GM23338 (cell line): ENCODE measurements around the gene PCYT2. TPM values are rescaled to one million over a fixed set of nuclear protein-coding genes. Genes with fewer than 3 reads are reported as not detected.

Experiments used
- ATAC-seq: fragments of 200-7000 bp; cut with Tn5 transposase; 3 replicates; pipeline ENCODE4 v1.9.1; 2020
- DNase-seq: peaks from one replicate; pipeline ENCODE4 v3.0.0-alpha.2; 2015; ENCODE audit warnings: low spot score
- H2AFZ ChIP-seq: fragments of 200-600 bp; sonication (generic); 2 replicates; pipeline ENCODE4 v1.8.0; 2016; ENCODE audit warnings: antibody characterized with exemption, mild to moderate bottlenecking, moderate library complexity
- H3F3A ChIP-seq: fragments of 200-600 bp; sonication (generic); replicated peaks from 2 replicates; pipeline ENCODE4 v1.8.0; 2017; ENCODE audit warnings: antibody characterized with exemption, mixed run types, low read depth
- H3K27ac ChIP-seq: fragments of 200-600 bp; sonication (generic); 2 replicates; pipeline ENCODE4 v1.6.1; 2016; ENCODE audit warnings: low read depth
- H3K27me3 ChIP-seq: fragments of 200-600 bp; sonication (generic); 2 replicates; pipeline ENCODE4 v1.8.0; 2016; ENCODE audit warnings: mild to moderate bottlenecking, mixed run types, moderate library complexity; ENCODE audit not compliant: insufficient read depth
- H3K36me3 ChIP-seq: fragments of 200-600 bp; sonication (generic); 2 replicates; pipeline ENCODE4 v1.8.0; 2016; ENCODE audit warnings: mild to moderate bottlenecking; ENCODE audit not compliant: insufficient read depth
- H3K4me1 ChIP-seq: fragments of 200-600 bp; sonication (generic); 2 replicates; pipeline ENCODE4 v1.8.0; 2016; ENCODE audit warnings: mild to moderate bottlenecking, moderate library complexity; ENCODE audit not compliant: insufficient read depth
- H3K4me2 ChIP-seq: fragments of 200-600 bp; sonication (generic); 2 replicates; pipeline ENCODE4 v1.7.1; 2017; ENCODE audit warnings: mixed run types
- H3K4me3 ChIP-seq: fragments of 200-600 bp; sonication (generic); 2 replicates; pipeline ENCODE4 v1.6.1; 2016; ENCODE audit warnings: mixed run types
- H3K79me2 ChIP-seq: fragments of 200-600 bp; sonication (generic); replicated peaks from 2 replicates; pipeline ENCODE4 v1.8.0; 2017; ENCODE audit warnings: mild to moderate bottlenecking; ENCODE audit not compliant: insufficient read depth
- H3K9me2 ChIP-seq: fragments of 200-600 bp; sonication (generic); 2 replicates; pipeline ENCODE4 v1.8.0; 2017; ENCODE audit not compliant: insufficient read depth
- H4K20me1 ChIP-seq: fragments of 200-600 bp; sonication (generic); replicated peaks from 2 replicates; pipeline ENCODE4 v1.8.0; 2017; ENCODE audit warnings: mild to moderate bottlenecking; ENCODE audit not compliant: insufficient read depth
- H3K27ac Mint-ChIP-seq: 2 replicates; pipeline ENCODE4 v1.8.0; 2020; ENCODE audit warnings: inconsistent platforms, mild to moderate bottlenecking, moderate library complexity, mixed read lengths
- H3K27me3 Mint-ChIP-seq: 3 replicates; pipeline ENCODE4 v1.8.0; 2022; ENCODE audit warnings: low read depth, mild to moderate bottlenecking, moderate library complexity, mixed read lengths, inconsistent platforms; ENCODE audit not compliant: insufficient read depth, poor library complexity
- H3K36me3 Mint-ChIP-seq: 3 replicates; pipeline ENCODE4 v1.8.0; 2021; ENCODE audit warnings: low read depth, mild to moderate bottlenecking, inconsistent platforms, moderate library complexity, mixed read lengths
- H3K4me1 Mint-ChIP-seq: 3 replicates; pipeline ENCODE4 v1.8.0; 2020; ENCODE audit warnings: mild to moderate bottlenecking, inconsistent platforms, mixed read lengths
- H3K4me3 Mint-ChIP-seq: 3 replicates; pipeline ENCODE4 v1.8.0; 2021; ENCODE audit warnings: moderate library complexity, mild to moderate bottlenecking, inconsistent platforms, mixed read lengths
- H3K9me3 Mint-ChIP-seq: 3 replicates; pipeline ENCODE4 v1.8.0; 2020; ENCODE audit warnings: moderate library complexity, mild to moderate bottlenecking, inconsistent platforms, mixed read lengths
- CTCF ChIP-seq, 2 experiments: fragments of 200-600 bp in 1 of 2; sonication (generic) in 1 of 2; conservative IDR thresholded peaks; 2 replicates each; pipeline versions ENCODE4 v1.5.1 to v1.6.1; 2016 to 2017; ENCODE audit warnings: antibody characterized with exemption in 2 of 2, low read depth in 2 of 2, mild to moderate bottlenecking in 2 of 2, moderate library complexity in 1 of 2
- JUNB ChIP-seq: IDR thresholded peaks from one replicate; pipeline ENCODE4 v1.6.1; 2016; ENCODE audit warnings: antibody characterized with exemption; ENCODE audit not compliant: unreplicated experiment
- ZNF114 ChIP-seq: fragments of 250-450 bp; sonication (Bioruptor Pico); IDR thresholded peaks from 2 replicates; pipeline ENCODE4 v1.5.0; 2020; ENCODE audit warnings: mild to moderate bottlenecking, moderate library complexity
- ZNF331 ChIP-seq: fragments of 250-450 bp; sonication (Bioruptor Pico); IDR thresholded peaks from 2 replicates; pipeline ENCODE4 v1.5.0; 2020; ENCODE audit warnings: low read depth, mild to moderate bottlenecking, moderate library complexity
- polyA plus RNA-seq: library from polyadenylated mRNA; unstranded; fragments of >200 nt; fragmentation: Nextera tagmentation; extraction: Ambion mirVana; gene quantifications from 2 replicates; pipeline ENCODE4 v1.2.1, GENCODE V29; 2016
- total RNA-seq: library from RNA; depleted of rRNA; stranded (reverse); fragments of >200 nt; shearing (Covaris generic); gene quantifications from 2 replicates; pipeline ENCODE4 v1.2.3, GENCODE V29; 2014
- TF ChIP-seq, protein P1 (sequence below): fragments of 250-450 bp; sonication (Bioruptor Pico); IDR thresholded peaks from 2 replicates; pipeline ENCODE4 v1.5.0; 2020; ENCODE audit warnings: mild to moderate bottlenecking, moderate library complexity

The PCYT2 gene
- total and polyA plus RNA-seq, 2 experiments from 2014 or later: 51.6 to 82.9 TPM

DNA sequence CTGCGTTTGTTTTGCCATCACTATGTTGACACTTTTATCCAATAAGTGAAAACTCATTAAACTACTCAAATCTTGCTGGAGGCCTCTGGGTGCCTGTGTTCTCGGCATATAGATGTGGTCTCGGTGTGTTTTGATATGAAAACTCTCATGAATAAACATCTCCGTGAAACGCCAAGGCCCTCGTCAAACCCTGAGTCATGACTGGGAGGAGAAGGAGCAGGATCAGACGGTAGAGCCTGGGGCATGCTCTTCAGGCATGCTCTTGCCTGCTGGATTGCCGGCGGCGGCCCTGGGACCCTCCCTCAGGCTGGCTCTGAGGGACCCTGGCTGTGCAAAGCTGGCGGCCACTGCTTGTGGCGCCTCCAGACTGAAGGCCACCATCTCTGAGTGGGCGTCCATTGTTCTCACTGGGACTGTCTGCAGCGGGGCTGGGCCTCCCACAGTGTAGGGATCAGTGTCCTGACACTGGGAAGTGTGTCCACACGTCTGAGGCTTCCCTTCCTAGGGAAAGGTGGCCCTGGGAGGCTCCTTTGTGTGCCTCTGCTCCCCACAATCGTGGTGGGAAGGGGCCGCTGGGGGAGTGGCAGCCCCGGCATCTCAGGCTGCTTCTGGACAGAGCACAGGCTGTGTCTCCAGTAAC is 10.9 kb downstream of the PCYT2 start (continued):
- TF ChIP-seq, protein P1, sequence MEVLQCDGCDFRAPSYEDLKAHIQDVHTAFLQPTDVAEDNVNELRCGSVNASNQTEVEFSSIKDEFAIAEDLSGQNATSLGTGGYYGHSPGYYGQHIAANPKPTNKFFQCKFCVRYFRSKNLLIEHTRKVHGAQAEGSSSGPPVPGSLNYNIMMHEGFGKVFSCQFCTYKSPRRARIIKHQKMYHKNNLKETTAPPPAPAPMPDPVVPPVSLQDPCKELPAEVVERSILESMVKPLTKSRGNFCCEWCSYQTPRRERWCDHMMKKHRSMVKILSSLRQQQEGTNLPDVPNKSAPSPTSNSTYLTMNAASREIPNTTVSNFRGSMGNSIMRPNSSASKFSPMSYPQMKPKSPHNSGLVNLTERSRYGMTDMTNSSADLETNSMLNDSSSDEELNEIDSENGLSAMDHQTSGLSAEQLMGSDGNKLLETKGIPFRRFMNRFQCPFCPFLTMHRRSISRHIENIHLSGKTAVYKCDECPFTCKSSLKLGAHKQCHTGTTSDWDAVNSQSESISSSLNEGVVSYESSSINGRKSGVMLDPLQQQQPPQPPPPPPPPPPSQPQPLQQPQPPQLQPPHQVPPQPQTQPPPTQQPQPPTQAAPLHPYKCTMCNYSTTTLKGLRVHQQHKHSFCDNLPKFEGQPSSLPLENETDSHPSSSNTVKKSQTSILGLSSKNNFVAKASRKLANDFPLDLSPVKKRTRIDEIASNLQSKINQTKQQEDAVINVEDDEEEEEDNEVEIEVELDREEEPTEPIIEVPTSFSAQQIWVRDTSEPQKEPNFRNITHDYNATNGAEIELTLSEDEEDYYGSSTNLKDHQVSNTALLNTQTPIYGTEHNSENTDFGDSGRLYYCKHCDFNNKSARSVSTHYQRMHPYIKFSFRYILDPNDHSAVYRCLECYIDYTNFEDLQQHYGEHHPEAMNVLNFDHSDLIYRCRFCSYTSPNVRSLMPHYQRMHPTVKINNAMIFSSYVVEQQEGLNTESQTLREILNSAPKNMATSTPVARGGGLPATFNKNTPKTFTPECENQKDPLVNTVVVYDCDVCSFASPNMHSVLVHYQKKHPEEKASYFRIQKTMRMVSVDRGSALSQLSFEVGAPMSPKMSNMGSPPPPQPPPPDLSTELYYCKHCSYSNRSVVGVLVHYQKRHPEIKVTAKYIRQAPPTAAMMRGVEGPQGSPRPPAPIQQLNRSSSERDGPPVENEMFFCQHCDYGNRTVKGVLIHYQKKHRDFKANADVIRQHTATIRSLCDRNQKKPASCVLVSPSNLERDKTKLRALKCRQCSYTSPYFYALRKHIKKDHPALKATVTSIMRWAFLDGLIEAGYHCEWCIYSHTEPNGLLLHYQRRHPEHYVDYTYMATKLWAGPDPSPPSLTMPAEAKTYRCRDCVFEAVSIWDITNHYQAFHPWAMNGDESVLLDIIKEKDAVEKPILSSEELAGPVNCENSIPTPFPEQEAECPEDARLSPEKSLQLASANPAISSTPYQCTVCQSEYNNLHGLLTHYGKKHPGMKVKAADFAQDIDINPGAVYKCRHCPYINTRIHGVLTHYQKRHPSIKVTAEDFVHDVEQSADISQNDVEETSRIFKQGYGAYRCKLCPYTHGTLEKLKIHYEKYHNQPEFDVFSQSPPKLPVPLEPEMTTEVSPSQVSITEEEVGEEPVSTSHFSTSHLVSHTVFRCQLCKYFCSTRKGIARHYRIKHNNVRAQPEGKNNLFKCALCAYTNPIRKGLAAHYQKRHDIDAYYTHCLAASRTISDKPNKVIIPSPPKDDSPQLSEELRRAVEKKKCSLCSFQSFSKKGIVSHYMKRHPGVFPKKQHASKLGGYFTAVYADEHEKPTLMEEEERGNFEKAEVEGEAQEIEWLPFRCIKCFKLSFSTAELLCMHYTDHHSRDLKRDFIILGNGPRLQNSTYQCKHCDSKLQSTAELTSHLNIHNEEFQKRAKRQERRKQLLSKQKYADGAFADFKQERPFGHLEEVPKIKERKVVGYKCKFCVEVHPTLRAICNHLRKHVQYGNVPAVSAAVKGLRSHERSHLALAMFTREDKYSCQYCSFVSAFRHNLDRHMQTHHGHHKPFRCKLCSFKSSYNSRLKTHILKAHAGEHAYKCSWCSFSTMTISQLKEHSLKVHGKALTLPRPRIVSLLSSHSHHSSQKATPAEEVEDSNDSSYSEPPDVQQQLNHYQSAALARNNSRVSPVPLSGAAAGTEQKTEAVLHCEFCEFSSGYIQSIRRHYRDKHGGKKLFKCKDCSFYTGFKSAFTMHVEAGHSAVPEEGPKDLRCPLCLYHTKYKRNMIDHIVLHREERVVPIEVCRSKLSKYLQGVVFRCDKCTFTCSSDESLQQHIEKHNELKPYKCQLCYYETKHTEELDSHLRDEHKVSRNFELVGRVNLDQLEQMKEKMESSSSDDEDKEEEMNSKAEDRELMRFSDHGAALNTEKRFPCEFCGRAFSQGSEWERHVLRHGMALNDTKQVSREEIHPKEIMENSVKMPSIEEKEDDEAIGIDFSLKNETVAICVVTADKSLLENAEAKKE (CRISPR knock-in tag): no peak
- no peak for TF ChIP-seq ZNF114 (CRISPR knock-in tag)

- H3K27me3 Mint-ChIP-seq: peaks cover 26% of the 10 kb centered on the region
- DNase-seq: no peak
- peaks cover 26% of the 10 kb centered on the region; the same call in 1 of the 2 replicates for H3K36me3 ChIP-seq
Measured at GRCh38 chr17:81899514-81900166, 11.6 kb downstream of the PCYT2 start.

More at GRCh38 chr17:81899514-81900166, 11.6 kb downstream of the PCYT2 start:
- no peaks in the 10 kb centered on the region for H3K9me2 ChIP-seq
- no peak overlapping the region for H2AFZ ChIP-seq
- 0 out of 2 replicates have a peak, but pooled peaks cover 7% of the 10 kb centered on the region for H4K20me1 ChIP-seq
- peaks cover 38% of the 10 kb centered on the region for H3K36me3 Mint-ChIP-seq
- no peak overlapping the region for H3K27ac Mint-ChIP-seq
- no peak for TF ChIP-seq CTCF (conservative IDR thresholded peaks at IDR 0.05; ENCODE audit: low read depth in 2 of 2)
- no peak for TF ChIP-seq ZNF331 (CRISPR knock-in tag)
- no peak for TF ChIP-seq JUNB
- H3K4me3 Mint-ChIP-seq: no peak overlapping the region
- no peaks in the 10 kb centered on the region; the same call in 1 of the 2 replicates for H3K4me1 ChIP-seq
- peaks cover 18% of the 10 kb centered on the region for H3K27me3 ChIP-seq
- H3K79me2 ChIP-seq: no peaks in the 10 kb centered on the region; the same call in 1 of the 2 replicates
- H3K9me3 Mint-ChIP-seq: no peaks in the 10 kb centered on the region
- ATAC-seq: no peak
- no peak overlapping the region for H3K4me3 ChIP-seq
- no peak overlapping the region for H3K27ac ChIP-seq
- H3F3A ChIP-seq: peaks cover 15% of the 10 kb centered on the region
- peaks cover 3% of the 10 kb centered on the region; the same call in 2 of the 3 replicates for H3K4me1 Mint-ChIP-seq
- H3K4me2 ChIP-seq: no peak overlapping the region
